ENCODE data around the gene TMEM238.

- TF ChIP-seq, protein P1, sequence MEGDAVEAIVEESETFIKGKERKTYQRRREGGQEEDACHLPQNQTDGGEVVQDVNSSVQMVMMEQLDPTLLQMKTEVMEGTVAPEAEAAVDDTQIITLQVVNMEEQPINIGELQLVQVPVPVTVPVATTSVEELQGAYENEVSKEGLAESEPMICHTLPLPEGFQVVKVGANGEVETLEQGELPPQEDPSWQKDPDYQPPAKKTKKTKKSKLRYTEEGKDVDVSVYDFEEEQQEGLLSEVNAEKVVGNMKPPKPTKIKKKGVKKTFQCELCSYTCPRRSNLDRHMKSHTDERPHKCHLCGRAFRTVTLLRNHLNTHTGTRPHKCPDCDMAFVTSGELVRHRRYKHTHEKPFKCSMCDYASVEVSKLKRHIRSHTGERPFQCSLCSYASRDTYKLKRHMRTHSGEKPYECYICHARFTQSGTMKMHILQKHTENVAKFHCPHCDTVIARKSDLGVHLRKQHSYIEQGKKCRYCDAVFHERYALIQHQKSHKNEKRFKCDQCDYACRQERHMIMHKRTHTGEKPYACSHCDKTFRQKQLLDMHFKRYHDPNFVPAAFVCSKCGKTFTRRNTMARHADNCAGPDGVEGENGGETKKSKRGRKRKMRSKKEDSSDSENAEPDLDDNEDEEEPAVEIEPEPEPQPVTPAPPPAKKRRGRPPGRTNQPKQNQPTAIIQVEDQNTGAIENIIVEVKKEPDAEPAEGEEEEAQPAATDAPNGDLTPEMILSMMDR (IDR thresholded peaks at IDR 0.05): no peak
- no peak for TF ChIP-seq POLR2A (IDR thresholded peaks at IDR 0.05)
These were observed 1.5 kb downstream of the TMEM238 start for GRCh38 chr19:55382522-55383054.
